Hematopoietic multipotent progenitor cell (in vitro differentiated cells): Measurements from ENCODE around the gene CAMK2D. TPM values are rescaled to one million over a fixed set of nuclear protein-coding genes. Genes with fewer than 3 reads are reported as not detected.
"Not testable (repeated sequence)": the region's sequence is repeated elsewhere in the genome, so short reads cannot be mapped to it uniquely, and the experiment has no call there.

ENCODE experiments used
- DNase-seq, 3 donors: peaks; one replicate each; pipeline ENCODE4 v3.0.0-alpha.2; 2011 to 2015; ENCODE audit warnings: low read depth in 2 of 3, low spot score in 2 of 3
- total RNA-seq: library from RNA; depleted of rRNA; stranded (reverse); fragments of >200 nt; gene quantifications from one replicate; pipeline ENCODE4 v1.2.3, GENCODE V29; 2012

Gene CAMK2D
- total RNA-seq, 1 donor: 1.3 TPM

DNA sequence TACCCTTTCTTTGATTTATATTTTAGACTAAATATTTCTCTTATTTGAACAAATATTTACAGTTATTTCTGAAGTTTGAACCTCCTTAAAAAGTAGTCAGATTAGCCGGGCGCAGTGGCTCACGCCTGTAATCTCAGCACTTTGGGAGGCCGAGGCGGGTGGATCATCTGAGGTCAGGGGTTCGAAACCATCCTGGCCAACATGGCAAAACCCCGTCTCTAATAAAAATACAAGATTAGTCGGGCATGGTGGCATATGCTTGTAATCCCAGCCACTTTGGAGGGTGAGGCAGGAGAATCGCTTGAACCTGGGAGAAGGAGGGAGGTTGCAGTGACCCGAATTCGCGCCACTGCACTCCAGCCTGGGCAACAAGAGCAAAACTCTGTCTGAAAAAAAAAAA lies 2.4 kb upstream of the CAMK2D start:
- DNase-seq: not testable (repeated sequence)

DNA sequence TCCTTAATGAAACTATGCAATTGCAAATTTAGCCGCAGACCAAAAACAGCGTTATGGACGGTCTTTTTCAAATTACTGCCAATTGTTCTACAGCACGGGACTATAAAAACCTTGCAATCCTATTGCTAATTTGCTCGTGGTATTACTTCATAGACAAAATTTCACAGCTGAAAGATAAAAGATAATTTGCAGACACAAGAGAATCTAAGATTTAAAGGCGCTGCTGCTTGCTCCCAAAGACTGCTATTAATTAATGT lies 1.4 kb upstream of the CAMK2D start:
- DNase-seq: no peak

DNA sequence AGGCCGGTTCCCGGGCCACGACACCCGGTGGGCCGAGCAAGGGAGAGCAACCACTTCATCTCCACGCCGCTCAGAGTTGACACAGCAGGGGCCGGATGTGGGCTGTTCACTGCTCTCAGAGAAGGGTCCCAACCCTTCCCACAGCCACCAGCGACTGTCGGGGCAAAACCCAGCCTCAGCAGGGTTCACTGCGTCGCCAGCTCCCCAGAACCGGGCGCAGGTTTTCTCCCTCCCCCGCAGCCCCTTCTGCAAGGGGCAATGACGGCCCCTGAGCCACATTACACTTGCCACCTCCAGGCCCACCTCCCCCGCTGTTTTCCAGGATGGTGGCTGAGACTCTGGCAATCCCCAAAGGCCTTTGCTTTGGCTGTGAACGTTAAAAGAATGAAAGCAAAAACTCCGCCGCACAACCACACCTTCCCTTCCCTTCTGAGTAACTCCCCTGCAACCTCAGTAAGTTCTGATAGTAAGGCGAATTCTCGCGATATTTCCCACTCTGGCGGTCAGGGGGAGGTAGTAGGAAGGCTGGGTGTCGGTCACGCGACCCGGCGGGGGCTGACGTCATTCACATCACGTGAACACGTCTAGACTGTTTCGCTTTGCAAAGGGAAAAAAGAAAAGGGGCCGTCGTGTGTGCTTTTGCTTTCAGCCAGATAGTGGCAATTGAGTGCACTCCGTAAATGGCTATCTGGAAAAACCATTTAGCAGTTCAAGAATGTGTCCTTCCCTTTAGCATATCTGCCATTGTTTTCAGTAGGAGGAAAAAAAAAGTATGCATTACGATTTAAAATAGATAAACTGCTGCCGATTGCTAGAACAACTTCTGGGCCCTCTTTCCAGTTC lies 869 bp upstream of the CAMK2D start:
- DNase-seq: peak; percentile 98 to 100 (median 100)

DNA sequence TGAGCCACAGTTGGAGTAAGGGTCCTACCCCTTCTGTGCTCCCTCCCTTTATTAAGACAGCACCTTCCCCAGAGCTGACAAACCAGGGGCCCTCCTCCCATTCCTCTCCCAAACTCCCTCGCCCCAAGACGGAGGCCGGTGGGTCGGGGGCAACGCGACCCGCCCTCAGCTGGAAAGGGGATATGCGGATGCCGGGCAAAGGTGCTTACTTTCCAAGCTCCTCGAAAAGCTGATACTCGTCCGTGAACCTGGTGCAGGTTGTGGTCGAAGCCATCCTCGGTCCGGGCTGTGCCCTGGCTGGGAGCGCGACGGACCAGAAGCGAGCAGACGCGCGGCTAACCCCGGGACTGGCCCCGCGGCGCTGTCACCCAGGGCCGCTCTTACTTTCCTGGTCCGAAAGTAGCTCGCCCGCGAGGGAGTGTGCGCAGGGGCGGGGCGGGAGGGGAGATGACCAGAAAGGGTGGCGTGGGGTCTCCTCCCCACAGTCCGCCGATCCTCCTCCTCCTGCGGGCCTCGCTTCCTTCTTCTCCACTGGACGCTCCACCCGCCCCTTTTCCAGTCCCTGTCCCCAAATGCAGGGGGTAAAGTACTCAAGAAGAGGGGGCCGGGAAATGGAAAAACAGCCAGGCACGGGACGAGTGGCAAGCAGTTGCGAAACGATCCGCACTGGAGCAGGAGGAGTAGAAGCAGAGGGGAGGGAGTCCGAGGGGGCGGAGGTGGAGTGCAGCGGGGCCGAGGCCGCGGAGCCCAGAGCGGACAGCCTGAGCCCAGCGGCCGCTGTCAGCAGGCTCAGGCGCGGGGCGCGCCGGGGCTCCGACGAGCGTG lies 531 bp downstream of the CAMK2D start:
- peak in 2 of 3 donors; percentile 4 to 13 for DNase-seq

DNA sequence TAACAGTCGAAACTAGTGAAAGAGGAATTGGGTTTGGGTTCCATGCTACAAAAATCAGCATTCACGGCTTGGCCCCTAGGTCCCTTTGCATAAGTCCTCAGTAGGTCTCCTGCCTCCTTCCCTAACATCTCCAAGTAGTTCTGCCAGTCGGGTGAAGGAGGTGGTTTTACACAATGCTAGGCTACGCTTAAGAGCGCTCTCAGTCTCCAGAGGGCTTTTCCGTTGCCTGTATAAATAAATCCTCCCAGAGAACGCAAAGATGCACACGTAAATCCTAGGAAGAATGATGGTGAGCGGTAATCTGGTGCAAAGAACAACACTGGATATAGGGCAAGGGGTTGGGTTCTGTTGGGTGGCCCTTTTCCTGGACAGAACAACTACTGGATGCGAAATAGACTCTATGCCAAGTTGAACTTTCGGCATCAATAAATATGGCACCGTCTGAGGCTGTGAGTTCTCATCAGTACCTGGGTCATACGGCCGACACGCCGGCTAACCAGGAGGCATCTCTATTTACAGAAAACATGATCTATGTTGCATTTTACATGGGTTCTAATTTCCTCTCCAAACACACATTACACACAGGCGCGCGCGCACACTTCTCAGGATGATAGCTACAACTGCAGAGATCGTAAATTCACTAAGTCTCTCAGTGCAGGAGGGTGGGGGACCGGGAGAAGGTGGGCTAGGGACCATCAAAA lies 1.3 kb downstream of the CAMK2D start:
- DNase-seq: peak; percentile 9 to 37 (median 17)

DNA sequence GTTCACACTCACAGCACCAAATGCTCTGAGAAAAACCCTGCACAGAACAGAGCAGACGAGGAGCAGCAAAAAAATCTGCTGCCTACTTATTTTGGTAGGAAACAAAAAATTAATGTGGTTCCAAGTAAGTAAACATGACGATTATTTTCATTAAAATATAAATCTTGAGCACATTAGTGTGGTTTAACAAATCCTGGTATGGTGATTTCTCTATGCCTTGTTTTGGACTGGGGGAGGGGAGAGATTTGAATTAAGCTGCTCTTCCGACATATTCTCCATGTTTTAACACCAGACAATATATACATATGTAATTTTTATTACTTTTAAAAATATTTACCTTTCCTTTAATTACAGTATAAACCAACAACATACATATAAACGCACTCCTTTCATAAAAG lies 1.8 kb downstream of the CAMK2D start:
- DNase-seq: no peak

DNA sequence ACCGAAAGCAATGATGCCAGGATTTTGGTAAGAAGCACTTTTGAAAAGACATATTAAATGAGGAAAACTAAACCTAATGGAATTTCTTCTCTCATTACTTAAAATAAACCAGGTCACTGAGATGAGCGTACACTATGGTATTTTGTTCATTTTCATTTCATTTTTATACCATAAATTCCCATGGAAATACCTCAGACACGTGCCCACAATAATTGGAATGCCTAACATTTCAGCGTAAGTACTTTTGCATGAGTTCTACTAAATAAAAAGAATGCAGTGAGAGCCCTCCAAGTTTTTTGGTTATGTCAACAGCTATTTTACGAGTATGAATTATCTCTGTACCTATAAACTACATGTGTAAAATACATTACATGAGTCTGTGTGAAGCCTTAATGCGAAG lies 3.2 kb downstream of the CAMK2D start:
- no peak for DNase-seq

DNA sequence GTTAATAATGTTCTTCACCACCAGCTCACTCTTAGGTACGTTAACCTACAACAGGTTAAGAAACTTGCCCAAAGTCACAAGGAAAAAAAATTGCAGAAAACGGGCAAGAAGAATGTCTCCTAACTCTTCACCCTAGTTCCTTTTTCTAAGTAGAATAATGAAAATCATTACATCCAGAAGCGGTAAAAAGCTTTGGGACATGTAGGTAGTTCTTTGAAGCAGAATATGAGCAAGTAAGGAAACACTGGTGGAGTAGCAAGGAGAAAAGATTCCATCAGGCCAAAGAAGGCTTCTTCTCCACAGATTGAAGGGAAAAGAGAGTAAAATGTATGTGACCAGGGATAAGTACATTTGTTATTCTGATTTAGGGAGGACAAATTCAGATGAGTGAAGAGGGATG lies 4.1 kb downstream of the CAMK2D start:
- no peak for DNase-seq

DNA sequence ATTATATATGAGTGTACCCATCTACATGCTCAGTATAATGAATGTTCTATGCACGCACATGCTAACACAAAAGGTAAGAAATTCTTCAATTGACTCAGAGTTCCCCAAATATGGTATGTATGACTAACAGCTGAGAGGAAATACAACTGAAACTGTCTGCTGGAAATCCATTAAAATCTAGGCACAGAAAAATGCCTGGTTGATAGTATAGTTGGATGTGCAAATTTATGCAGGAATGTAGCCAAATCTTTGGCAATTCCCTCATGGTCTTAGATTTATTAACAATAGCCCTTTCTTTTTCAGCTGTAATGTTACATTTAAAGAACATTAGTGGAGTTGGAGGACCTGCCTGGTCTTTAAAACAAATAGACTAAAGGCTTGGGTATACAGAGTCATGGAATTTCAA lies 5.5 kb downstream of the CAMK2D start:
- DNase-seq: no peak

DNA sequence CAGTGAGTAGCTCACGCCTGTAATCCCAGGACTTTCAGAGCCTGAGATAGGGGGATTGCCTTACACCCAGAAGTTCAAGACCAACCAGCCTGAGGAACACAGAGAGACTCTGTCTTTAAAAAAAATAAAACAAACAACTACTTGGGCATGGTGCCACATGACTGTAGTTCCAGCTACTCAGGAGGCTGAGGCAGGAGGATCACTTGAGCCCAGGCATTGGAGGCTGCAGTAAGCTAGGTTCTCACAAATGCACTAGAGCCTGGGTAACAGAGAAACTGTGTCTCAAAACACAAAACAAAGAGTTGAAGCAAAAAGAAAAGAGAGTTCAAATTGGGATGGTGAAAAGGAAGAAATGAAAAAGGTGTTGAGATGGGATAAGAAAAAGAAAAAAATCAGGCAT lies 10.8 kb downstream of the CAMK2D start:
- DNase-seq: no peak

DNA sequence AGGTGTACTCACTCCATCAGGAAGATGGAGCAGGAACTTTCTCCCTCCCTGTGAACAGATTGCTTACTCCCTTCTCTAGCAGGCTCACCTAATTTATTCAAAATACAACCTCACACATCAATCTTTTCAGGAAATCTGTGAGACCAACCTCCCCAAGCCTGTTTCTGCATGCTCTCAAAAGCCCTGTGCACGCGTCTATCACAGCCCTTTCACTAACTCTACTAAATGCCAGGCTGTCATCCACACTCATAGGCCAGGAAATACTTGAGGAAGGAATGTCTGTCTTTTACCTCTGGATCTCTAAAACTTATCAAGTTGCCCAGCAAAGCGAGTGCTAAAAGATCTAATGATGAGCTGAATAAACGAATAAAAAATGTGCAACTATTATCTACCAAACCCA lies 11.2 kb downstream of the CAMK2D start:
- DNase-seq: no peak

DNA sequence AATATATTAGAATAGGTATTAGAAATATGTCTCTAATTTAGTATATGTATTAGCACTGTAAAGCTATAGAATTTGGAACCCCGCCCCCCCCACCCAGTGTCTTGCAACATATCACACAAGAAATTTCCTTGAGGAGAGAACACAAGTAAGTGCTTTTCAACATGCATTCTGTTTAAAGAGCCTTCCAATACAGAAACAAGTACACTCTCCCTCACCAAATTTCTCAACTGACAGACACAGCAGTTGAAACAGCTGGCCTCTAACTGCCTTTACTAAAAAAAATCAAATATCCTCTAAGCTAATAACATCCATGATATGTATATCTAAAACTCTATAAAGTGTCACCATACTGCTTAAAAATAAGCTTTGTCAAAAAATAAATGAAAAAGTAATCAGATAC lies 12.4 kb downstream of the CAMK2D start:
- DNase-seq: no peak

DNA sequence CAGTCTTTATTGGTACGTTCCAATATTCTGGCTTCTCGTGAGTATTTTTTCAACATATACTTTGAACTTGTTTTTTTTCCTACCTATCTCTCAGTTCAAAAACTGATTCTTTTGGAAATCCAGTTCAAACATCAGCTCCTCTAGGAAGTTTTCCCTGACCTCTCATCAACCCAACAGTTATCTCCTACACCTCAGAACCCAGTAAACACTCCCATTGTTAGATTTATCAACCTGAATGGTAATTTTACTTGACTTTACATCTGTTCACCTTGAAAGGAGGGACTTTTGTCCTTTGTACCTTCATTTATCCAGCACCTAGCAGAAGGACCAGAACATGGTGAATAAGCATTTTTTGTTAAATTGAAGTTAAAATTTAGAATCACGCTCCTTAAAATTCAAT lies 13.6 kb downstream of the CAMK2D start:
- DNase-seq: no peak

DNA sequence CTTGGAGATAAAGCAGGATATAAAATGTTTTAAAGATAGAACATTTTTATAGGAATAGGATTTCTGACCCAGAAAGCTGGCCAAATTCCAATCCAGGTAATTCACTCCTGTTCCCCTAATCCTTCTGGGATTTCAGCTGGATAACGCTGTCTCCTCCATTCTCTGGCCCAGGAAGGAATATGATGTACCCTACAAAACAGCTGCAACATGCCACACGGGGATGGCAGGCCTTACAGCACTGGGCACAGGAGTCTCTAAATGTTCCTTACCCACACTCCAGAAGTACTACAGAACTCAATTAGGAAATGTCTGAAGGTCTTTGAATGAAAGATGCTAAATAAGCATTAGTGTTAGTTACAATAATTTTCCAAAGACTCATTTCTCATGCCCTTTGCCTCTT lies 15.8 kb downstream of the CAMK2D start:
- DNase-seq: no peak

DNA sequence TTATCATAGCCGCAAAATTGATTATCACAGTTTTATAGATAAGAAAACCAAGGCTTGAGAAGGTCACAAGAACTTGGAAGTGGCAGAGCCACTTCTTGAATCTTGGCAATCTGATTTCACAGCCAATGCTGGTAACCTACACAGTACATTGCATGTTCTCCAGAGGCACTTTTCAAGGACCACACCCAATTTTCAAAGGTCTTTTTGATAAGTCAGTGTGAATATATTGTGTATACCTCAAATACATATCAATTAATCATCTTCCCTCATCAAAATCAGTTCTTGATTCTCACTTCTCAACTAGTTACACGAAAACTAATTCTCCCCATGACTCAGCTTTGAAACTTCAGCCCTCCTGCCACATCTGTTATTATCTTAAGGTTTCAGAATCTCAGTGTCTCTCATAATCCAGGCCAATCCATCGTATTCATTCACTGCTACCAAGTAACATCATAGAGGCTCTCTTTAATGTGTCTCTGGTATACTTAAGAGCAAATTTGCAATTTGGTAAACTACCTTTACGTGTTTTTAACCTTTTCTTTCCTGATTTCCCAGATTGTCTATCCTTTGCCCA lies 16.8 kb downstream of the CAMK2D start:
- no peak for DNase-seq

DNA sequence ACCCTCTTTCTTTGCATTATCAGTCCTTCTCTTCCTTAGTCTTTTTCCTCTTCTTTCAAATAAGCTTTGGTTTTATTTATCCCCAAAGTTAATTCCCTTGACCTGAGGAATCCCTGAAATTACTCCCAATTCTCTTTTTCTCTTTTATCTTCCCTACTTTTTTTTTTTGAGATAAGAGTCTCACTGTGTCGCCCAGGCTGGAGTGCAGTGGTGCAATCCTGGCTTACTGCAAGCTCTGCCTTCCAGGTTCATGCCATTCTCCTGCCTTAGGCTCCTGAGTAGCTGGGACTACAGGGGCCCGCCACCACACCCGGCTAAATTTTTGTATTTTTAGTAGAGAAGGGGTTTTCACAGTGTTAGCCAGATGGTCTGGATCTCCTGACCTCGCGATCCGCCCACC lies 17.8 kb downstream of the CAMK2D start:
- no peak for DNase-seq

DNA sequence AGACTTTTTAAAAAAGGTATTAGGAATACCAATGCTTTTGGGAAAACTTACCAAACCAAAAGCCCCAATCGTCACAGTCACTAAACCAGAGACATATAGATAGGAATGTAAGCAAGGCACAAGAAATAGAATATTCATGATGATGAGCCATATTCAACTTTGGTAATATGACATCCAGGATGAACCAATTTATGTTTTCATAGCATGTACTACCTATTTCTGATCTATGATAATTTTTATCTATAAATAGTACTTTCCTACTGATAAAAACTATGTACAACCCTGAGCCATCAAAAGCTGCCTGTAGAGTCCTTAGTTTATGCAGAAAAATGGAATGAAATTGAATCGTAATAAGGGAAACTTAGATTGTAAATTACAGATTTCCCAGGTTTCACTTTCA lies 18.9 kb downstream of the CAMK2D start:
- no peak for DNase-seq

DNA sequence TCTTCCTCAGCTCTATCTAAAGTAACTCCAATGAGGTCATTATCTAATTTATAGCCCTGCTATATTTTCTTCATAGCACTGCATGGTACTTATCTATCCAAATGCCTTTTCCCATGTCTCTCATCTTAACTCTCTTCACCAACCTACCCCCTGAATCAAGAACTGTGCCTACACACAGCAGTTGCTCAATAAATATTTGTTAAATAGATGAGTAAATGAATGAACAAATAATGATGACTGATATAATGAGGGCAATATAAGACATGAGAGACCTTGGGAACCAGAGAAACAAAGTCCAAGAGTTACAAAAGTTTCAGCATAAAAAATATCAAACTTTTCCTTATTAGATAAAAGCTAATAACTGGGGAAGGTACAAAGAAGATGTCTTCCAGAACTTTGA lies 19.6 kb downstream of the CAMK2D start:
- no peak for DNase-seq

DNA sequence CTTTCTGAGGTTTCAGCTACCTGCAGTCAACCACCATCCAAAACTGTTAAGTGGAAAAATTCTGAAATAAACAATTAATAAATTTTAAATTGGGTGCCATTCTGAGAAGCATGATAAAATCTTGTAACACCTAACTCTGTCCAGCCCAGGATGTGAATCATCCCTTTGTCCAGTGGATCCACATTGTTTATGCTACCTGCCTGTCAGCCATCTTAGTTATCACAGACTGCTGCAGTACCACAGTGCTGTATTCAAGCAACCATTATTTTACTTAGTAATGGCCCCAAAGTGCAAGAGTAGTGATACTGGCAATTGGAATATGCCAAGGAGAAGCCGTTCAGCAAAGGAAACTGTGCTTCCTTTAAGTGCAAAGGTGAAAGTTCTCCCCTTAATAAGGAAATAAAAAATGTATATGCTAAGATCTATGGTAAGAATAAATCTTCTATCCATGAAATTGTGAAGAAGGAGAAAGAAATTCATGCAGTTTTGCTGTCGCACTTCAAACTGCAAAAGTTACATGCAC lies 20.6 kb downstream of the CAMK2D start:
- DNase-seq: no peak

DNA sequence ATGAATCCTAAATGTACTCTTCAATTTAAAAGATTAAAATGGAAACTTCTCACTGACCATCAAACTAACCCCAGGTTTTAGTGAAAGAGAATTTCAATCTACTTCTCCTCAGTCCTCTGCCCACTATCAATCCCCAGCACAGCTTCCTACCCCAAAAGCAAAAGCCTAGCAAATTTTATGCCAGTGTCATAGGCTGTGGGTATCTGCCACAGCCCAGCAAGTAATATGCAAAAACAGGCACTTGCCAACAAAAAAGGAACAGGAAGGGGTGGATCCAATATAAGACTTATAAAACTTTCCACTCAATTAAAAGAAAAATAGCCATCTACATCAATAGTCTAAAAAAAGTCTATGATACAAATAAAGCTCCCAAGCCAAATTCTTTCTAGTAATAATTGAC lies 22.3 kb downstream of the CAMK2D start:
- DNase-seq: peak in 2 of 3 donors; percentile 9 to 38

DNA sequence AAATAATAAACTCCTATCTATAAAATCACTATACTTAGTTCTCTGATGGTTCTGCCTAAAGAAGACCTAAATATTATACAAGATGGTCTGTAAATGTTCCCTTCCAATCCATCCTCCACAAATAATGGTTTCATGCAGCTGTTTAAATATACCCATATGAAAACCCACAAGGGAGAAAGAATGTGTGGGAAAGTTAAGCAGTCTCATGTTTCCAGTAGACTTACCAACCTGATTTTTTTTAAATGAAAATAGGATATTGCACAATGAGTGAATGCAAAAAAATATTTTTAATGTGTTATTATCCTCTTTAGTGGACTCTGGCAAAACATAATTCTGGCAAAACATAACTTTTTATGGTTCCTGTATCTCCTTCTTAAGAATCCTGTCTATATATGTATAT lies 23.3 kb downstream of the CAMK2D start:
- no peak for DNase-seq
